ENCODE data around the gene KIF1C.

DNA sequence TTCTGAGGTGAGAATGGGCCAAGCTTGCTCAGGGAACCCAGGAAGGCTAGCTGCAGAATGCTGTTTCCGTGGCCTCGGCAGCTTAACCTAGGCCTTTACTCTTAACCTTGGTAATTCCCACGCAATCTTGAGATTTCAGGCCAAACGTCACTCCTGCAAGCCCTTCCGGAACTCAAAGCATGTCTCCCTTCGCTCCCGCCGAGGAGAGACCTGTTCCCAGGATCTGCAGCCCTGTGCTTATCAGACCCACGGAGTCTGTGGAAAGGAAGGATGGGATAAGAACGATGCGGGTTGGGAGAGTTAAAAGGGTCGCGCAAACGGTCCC, 80.0 kb downstream of the KIF1C start:
- TF ChIP-seq, protein P1, sequence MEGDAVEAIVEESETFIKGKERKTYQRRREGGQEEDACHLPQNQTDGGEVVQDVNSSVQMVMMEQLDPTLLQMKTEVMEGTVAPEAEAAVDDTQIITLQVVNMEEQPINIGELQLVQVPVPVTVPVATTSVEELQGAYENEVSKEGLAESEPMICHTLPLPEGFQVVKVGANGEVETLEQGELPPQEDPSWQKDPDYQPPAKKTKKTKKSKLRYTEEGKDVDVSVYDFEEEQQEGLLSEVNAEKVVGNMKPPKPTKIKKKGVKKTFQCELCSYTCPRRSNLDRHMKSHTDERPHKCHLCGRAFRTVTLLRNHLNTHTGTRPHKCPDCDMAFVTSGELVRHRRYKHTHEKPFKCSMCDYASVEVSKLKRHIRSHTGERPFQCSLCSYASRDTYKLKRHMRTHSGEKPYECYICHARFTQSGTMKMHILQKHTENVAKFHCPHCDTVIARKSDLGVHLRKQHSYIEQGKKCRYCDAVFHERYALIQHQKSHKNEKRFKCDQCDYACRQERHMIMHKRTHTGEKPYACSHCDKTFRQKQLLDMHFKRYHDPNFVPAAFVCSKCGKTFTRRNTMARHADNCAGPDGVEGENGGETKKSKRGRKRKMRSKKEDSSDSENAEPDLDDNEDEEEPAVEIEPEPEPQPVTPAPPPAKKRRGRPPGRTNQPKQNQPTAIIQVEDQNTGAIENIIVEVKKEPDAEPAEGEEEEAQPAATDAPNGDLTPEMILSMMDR (conservative IDR thresholded peaks at IDR 0.05) = no peak
- TF ChIP-seq ZFX (IDR thresholded peaks at IDR 0.05) = no peak

Data from C4-2B (cell line).